Measurements from ENCODE around the gene IL17RE. TPM values are rescaled to one million over a fixed set of nuclear protein-coding genes. Genes with fewer than 3 reads are reported as not detected.
"Not testable (repeated sequence)": the region's sequence is repeated elsewhere in the genome, so short reads cannot be mapped to it uniquely, and the experiment has no call there.

IL17RE gene
- total and polyA plus RNA-seq, 5 experiments from 2014 or later = 0.16 to 1.3 (median 0.76) TPM; not detected in 1

DNA sequence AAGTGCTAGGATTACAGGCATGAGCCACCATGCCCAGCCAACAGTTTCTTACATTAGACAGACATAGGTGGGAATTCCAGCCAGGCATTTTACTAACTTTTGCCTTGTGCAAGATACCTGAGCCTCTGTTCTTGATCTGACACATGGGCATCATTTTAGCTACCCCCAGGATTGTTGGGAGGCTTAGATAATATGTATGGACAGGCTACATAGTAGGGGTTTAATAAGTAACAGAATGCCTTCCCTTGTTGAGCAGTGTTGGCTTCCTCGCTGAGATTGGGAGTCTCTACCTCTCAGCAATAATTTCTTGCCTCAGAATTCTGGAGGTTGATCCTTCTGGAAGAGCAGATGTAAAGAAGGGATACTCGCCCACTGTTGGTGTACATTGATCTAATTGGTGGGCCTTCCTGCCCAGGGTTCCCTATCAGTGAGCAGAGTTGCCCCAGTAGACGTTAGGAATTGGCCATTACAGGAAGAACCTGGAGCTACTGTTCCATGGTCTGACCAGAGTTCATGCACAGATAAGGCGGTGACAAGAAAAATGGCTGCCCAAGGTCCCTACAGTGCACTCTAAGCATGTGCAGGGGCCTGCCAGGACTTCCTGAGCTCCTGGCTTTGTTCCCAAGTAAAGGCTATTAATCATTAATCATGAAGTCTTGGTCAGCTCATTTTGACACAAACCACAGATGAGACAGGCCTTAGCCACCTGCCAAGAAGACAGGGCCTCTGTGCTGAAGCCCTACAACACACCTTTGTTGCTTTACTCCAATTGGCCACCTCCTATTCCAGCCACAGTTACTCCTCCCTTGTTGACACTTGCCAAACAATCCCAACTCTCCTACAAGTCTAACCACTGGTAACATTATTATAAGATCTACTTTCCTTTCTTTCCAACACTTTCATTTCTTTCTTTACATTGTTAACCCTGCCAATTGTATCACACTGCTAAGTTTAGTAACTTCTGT lies 5.0 kb upstream of the IL17RE start:
- Mint-ChIP-seq H3K27ac (peak overlapping the region; percentile 31 to 91 (median 78)), H3K4me1 (peaks cover 24 to 64% (median 57%) of the 10 kb centered on the region in 4 donors)
- POLR2A ChIA-PET = interaction anchor here (1.3 kb wide), 1 partner anchor 36 kb away, joined by 4 read pairs; the partner anchor contains the start of gene CRELD1

GRCh38 chr3:9898467-9899241 lies 4.0 kb upstream of the IL17RE start:
- DNase-seq = no peak
- Mint-ChIP-seq H3K27ac (peak overlapping the region; percentile 63 to 91 (median 74)), H3K9me3 (peaks cover 0 to 2% (median 0%) of the 10 kb centered on the region in 9 donors), H3K27me3 (no peaks in the 10 kb centered on the region), H3K4me1 (peaks cover 22 to 65% (median 57%) of the 10 kb centered on the region in 4 donors), H3K4me3 (no peak overlapping the region), H3K36me3 (peaks cover 2 to 13% (median 6%) of the 10 kb centered on the region in 3 donors)
- no peak for ATAC-seq
- POLR2A ChIA-PET = no interaction called here

More for the DNA sequence above, 5.0 kb upstream of the IL17RE start:
- Mint-ChIP-seq H3K27me3 (no peaks in the 10 kb centered on the region), H3K36me3 (peaks cover 5 to 23% (median 6%) of the 10 kb centered on the region in 3 donors), H3K4me3 (no peak overlapping the region), H3K9me3 (peaks cover 0 to 2% (median 0%) of the 10 kb centered on the region in 9 donors)
- DNase-seq (no peak), ATAC-seq (no peak)

DNA sequence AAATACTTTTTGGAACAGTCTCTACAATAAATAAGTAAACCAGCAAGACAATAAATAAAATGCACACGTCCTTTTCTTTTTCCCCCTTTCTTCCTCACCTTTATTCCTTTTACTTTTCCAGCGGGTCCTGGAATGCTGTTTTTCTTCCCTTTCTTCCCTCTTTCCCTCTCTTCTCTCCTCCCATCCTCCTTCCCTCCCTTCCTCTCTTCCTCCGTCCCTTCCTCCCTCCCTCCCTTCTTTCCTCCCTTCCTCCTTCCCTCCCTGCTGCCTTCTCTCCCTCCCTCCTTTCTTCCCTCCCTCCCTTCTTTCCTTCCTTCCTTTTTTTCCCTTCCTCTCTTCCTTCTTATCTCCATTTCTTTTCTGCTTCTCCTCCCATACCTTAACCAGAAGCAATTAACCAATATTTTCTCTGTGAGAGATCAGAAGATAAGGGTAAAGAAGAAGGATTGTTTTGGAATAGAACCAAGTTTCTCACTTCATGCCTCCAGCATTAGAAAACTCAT lies 3.3 kb upstream of the IL17RE start:
- peaks cover 19 to 60% (median 51%) of the 10 kb centered on the region in 4 donors for H3K4me1 Mint-ChIP-seq
- H3K9me3 Mint-ChIP-seq = peaks cover 0 to 2% (median 0%) of the 10 kb centered on the region in 9 donors
- H3K27me3 Mint-ChIP-seq = no peaks in the 10 kb centered on the region
- DNase-seq (no peak), ATAC-seq (no peak)
- POLR2A ChIA-PET = no interaction called here
- no peak overlapping the region for H3K4me3 Mint-ChIP-seq
- H3K27ac Mint-ChIP-seq = peak overlapping the region in 5 of 10 donors; percentile 36 to 91 (median 65)
- H3K36me3 Mint-ChIP-seq = peaks cover 0 to 7% (median 0%) of the 10 kb centered on the region in 3 donors

DNA sequence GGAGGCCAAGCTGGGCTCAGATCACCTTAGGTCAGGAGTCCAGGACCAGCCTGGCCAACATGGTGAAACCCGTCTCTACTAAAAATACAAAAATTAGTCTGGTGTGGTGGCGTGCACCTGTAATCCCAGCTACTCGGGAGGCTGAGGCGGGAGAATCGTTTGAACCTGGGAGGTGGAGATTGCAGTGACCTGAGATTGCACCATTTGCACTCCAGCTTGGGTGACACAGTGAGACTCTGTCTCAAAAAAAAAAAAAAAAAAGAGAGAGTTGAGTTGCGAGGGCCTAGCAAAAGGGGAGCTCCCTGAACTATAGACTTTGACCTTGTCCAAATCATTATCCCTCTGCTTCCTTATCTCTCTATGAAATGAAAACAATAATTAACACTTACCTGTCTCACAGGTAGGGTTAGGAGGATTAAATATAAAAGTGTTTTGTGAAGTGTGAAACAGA lies 1.7 kb upstream of the IL17RE start:
- H3K9me3 Mint-ChIP-seq, H3K36me3 Mint-ChIP-seq, ATAC-seq, DNase-seq, H3K27me3 Mint-ChIP-seq: not testable (repeated sequence)
- peaks cover 14 to 50% (median 40%) of the 10 kb centered on the region in 4 donors for H3K4me1 Mint-ChIP-seq
- POLR2A ChIA-PET = interaction anchor here (0.7 to 3.9 kb wide), 3 partner anchors 10 to 115 kb away, joined by 3 to 23 read pairs (median 6); partner anchors contain the start of gene JAGN1
- H3K4me3 Mint-ChIP-seq = peak overlapping the region in 1 of 10 donors; percentile 52
- peak overlapping the region in 1 of 10 donors; percentile 61 for H3K27ac Mint-ChIP-seq

DNA sequence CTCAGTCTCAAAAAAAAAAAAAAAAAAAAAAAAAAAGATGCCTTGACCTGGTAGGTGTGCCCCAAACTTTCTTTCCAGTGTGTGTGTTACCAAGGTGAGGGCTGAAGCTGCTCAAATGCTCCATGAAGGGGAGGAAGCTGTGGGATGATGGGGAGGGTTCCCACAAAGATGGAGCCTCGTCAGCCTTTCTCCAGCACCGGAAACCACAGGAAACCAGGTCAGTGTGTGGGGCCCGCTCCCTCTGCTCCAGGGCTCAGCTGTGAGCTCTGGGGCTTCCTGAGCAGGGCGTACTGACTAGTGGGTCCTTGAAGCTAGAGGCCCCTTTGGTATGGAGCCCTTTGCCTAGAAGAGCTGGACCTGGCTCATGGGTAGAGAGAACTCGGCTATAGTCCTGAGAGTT lies 681 bp upstream of the IL17RE start:
- DNase-seq (no peak), ATAC-seq (peak; percentile 51 to 62)
- H3K27ac Mint-ChIP-seq = peak overlapping the region in 7 of 10 donors; percentile 13 to 86 (median 63)
- H3K9me3 Mint-ChIP-seq = no peaks in the 10 kb centered on the region
- peaks cover 14 to 41% (median 33%) of the 10 kb centered on the region in 4 donors for H3K4me1 Mint-ChIP-seq
- POLR2A ChIA-PET = interaction anchor here (0.5 to 3.9 kb wide), 5 partner anchors 11 to 169 kb away, joined by 3 to 23 read pairs (median 4); partner anchors contain the start of gene JAGN1
- H3K36me3 Mint-ChIP-seq = no peaks in the 10 kb centered on the region
- peaks cover 0 to 1% (median 0%) of the 10 kb centered on the region in 5 donors for H3K27me3 Mint-ChIP-seq
- peak overlapping the region in 7 of 10 donors; percentile 44 to 74 (median 62) for H3K4me3 Mint-ChIP-seq

GRCh38 chr3:9903238-9903624 lies 583 bp downstream of the IL17RE start:
- POLR2A ChIA-PET = interaction anchor here (0.5 to 3.9 kb wide), 5 partner anchors 13 to 379 kb away, joined by 3 to 23 read pairs (median 3); partner anchors contain the start of gene JAGN1
- H3K27ac Mint-ChIP-seq = peak overlapping the region in 9 of 10 donors; percentile 12 to 88 (median 66)
- ATAC-seq = no peak

GRCh38 chr3:9903904-9904303 lies 1.3 kb downstream of the IL17RE start:
- POLR2A ChIA-PET = no interaction called here
- H3K4me1 Mint-ChIP-seq = peaks cover 8 to 27% (median 24%) of the 10 kb centered on the region in 4 donors
- H3K27me3 Mint-ChIP-seq = peaks cover 0 to 1% (median 0%) of the 10 kb centered on the region in 5 donors
- DNase-seq = no peak
- ATAC-seq = no peak
- H3K36me3 Mint-ChIP-seq = no peaks in the 10 kb centered on the region
- no peak overlapping the region for H3K4me3 Mint-ChIP-seq
- peak overlapping the region in 2 of 10 donors; percentile 12 to 67 for H3K27ac Mint-ChIP-seq
- no peaks in the 10 kb centered on the region for H3K9me3 Mint-ChIP-seq

More at GRCh38 chr3:9903238-9903624, 583 bp downstream of the IL17RE start:
- Mint-ChIP-seq H3K9me3 (no peaks in the 10 kb centered on the region), H3K4me3 (peak overlapping the region in 8 of 10 donors; percentile 2 to 73 (median 39)), H3K36me3 (no peaks in the 10 kb centered on the region), H3K4me1 (peaks cover 11 to 30% (median 29%) of the 10 kb centered on the region in 4 donors), H3K27me3 (peaks cover 0 to 1% (median 0%) of the 10 kb centered on the region in 5 donors)
- DNase-seq = no peak

- POLR2A ChIA-PET = no interaction called here
- ATAC-seq = no peak
Observed at GRCh38 chr3:9906480-9906879, 3.8 kb downstream of the IL17RE start.

GRCh38 chr3:9908286-9908685 lies 5.6 kb downstream of the IL17RE start:
- H3K4me3 Mint-ChIP-seq = no peak overlapping the region

More at GRCh38 chr3:9906480-9906879, 3.8 kb downstream of the IL17RE start:
- Mint-ChIP-seq H3K36me3 (peaks cover 0 to 2% (median 0%) of the 10 kb centered on the region in 3 donors), H3K27ac (peak overlapping the region in 1 of 10 donors; percentile 43), H3K27me3 (peaks cover 0 to 11% (median 4%) of the 10 kb centered on the region in 5 donors), H3K4me1 (peaks cover 8 to 23% (median 21%) of the 10 kb centered on the region in 4 donors), H3K4me3 (no peak overlapping the region), H3K9me3 (no peaks in the 10 kb centered on the region)
- DNase-seq = no peak

DNA sequence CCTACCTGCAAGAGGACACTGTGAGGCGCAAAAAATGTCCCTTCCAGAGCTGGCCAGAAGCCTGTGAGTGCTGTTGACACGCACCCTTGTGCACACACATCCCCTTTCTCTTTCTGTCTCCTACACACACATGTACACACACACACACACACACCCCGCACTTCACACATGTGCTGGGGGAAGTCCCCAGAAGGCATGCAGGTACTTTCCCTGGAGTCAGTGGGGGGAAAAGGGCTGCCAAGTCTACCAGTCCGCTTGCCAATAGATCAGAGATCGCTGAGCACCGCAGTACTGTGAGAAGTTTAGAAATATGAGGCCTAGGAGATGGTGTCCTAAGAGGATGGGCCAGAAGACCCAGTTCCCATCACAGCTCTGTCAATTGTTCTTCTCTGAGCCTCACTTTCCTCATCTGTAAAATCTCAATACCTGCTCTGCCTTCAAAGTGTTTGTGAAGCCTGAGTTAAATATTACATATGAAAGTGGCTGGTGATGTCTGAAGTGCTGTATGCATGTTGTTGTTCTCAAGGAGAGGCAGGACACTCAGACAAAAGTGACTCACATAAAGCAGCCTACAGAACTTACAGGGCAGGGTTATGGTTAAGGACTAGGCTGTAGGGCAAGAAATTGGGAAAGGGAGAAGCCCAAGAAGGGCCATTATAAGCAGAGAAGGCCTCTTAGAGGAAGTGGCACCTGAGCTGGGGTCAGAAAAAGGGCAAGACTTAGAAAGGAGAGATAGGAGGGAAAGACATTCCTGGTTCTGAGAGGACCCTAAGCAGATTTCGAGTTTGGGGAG lies 6.8 kb downstream of the IL17RE start:
- DNase-seq (no peak), ATAC-seq (no peak)
- no peaks in the 10 kb centered on the region for H3K9me3 Mint-ChIP-seq
- no peak overlapping the region for H3K4me3 Mint-ChIP-seq
- H3K4me1 Mint-ChIP-seq = peaks cover 0 to 13% (median 3%) of the 10 kb centered on the region in 4 donors
- peaks cover 3 to 16% (median 6%) of the 10 kb centered on the region in 5 donors for H3K27me3 Mint-ChIP-seq
- peaks cover 0 to 2% (median 0%) of the 10 kb centered on the region in 3 donors for H3K36me3 Mint-ChIP-seq
- POLR2A ChIA-PET = no interaction called here
- H3K27ac Mint-ChIP-seq = peak overlapping the region in 1 of 10 donors; percentile 26

More at GRCh38 chr3:9908286-9908685, 5.6 kb downstream of the IL17RE start:
- peaks cover 0 to 2% (median 0%) of the 10 kb centered on the region in 3 donors for H3K36me3 Mint-ChIP-seq
- H3K27me3 Mint-ChIP-seq = peaks cover 3 to 16% (median 6%) of the 10 kb centered on the region in 5 donors
- H3K4me1 Mint-ChIP-seq = peaks cover 4 to 17% (median 7%) of the 10 kb centered on the region in 4 donors
- DNase-seq (no peak), ATAC-seq (no peak)
- peak overlapping the region in 1 of 10 donors; percentile 62 for H3K27ac Mint-ChIP-seq
- POLR2A ChIA-PET = no interaction called here
- no peaks in the 10 kb centered on the region for H3K9me3 Mint-ChIP-seq

DNA sequence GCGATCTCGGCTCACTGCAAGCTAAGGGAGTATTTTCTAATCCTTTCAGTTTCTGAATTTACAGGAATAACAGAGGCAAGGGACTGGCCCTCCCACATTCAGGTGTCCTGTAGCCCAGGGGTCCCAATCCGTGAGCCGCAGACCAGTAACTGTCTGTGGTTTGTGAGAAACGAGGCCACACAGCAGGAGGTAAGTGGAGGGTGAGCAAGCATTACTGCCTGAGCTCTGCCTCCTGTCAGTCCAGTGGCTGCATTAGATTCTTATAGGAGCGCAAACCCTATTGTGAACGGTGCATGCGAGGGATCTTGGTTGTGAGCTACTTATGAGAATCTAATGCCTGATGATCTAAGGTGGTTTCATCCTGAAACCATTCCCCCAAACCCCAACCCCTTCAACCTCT lies 9.2 kb downstream of the IL17RE start:
- no peak for DNase-seq
- H3K27me3 Mint-ChIP-seq = peaks cover 2 to 16% (median 6%) of the 10 kb centered on the region in 5 donors
- POLR2A ChIA-PET = interaction anchor here (2.6 kb wide), 1 partner anchor 22 kb away, joined by 6 read pairs; the partner anchor contains the start of gene JAGN1
- H3K4me3 Mint-ChIP-seq = no peak overlapping the region
- peaks cover 3 to 27% (median 17%) of the 10 kb centered on the region in 4 donors for H3K4me1 Mint-ChIP-seq
- peaks cover 0 to 2% (median 0%) of the 10 kb centered on the region in 3 donors for H3K36me3 Mint-ChIP-seq
- peak overlapping the region in 1 of 10 donors; percentile 12 for H3K27ac Mint-ChIP-seq
- H3K9me3 Mint-ChIP-seq = no peaks in the 10 kb centered on the region
- ATAC-seq = no peak
